Measurements from ENCODE around the gene HBA2.
"Not testable (repeated sequence)": the region's sequence is repeated elsewhere in the genome, so short reads cannot be mapped to it uniquely, and the experiment has no call there.

- TF ChIP-seq CTCF (IDR thresholded peaks at IDR 0.05); REST (IDR thresholded peaks at IDR 0.05; ENCODE audit: insufficient read depth in 1 of 2, low read depth in 2 of 2, low read length in 1 of 2); POLR2AphosphoS5 (IDR thresholded peaks at IDR 0.05; ENCODE audit: low read depth, low read length); TCF7L2 (IDR thresholded peaks at IDR 0.05; ENCODE audit: low read depth, low read length): not testable (repeated sequence)
These were observed 39.0 kb downstream of the HBA2 start for GRCh38 chr16:211631-212180.
